Measurements from ENCODE around the gene IRAG1.

Gene IRAG1

GRCh38 chr11:10645212-10645795 lies 48.3 kb downstream of the IRAG1 start:
- no peak for DNase-seq (ENCODE audit: low read depth)
